ENCODE results near the gene HAND1.

HAND1 gene

GRCh38 chr5:154459015-154459414 is 19.0 kb downstream of the HAND1 start:
- no peak for DNase-seq (ENCODE audit: low read depth in 2 of 2)

GRCh38 chr5:154456540-154456939 is 21.5 kb downstream of the HAND1 start:
- no peak for DNase-seq (ENCODE audit: low read depth in 2 of 2)

- DNase-seq (ENCODE audit: low read depth in 2 of 2) = no peak
Observed at GRCh38 chr5:154455585-154455984, 22.4 kb downstream of the HAND1 start.

GRCh38 chr5:154451957-154452356 is 26.1 kb downstream of the HAND1 start:
- DNase-seq (ENCODE audit: low read depth in 2 of 2) = no peak

- no peak for DNase-seq (ENCODE audit: low read depth in 2 of 2)
Observed at GRCh38 chr5:154449786-154450185, 28.2 kb downstream of the HAND1 start.

GRCh38 chr5:154447089-154447725 is 30.8 kb downstream of the HAND1 start:
- no peak for DNase-seq (ENCODE audit: low read depth in 2 of 2)

GRCh38 chr5:154446195-154447088 is 31.6 kb downstream of the HAND1 start:
- peak in 1 of 2 donors; percentile 7 for DNase-seq (ENCODE audit: low read depth in 2 of 2)

- peak; percentile 85 to 90 for DNase-seq (ENCODE audit: low read depth in 2 of 2)
Observed at GRCh38 chr5:154445422-154446194, 32.4 kb downstream of the HAND1 start, which contains the start of gene SAP30L. Gene SAP30L, plus strand, starts transcription at chr5:154445997. Its CDS starts 608 bp downstream, at chr5:154446605.

- no peak for DNase-seq (ENCODE audit: low read depth in 2 of 2)
Observed at GRCh38 chr5:154444556-154445421, 33.2 kb downstream of the HAND1 start.

GRCh38 chr5:154442801-154443200 is 35.2 kb downstream of the HAND1 start:
- no peak for DNase-seq (ENCODE audit: low read depth in 2 of 2)

GRCh38 chr5:154440540-154440939 is 37.5 kb downstream of the HAND1 start:
- no peak for DNase-seq (ENCODE audit: low read depth in 2 of 2)

GRCh38 chr5:154437281-154437965 is 40.6 kb downstream of the HAND1 start:
- DNase-seq (ENCODE audit: low read depth in 2 of 2) = no peak

- DNase-seq (ENCODE audit: low read depth in 2 of 2) = no peak
Observed at GRCh38 chr5:154435226-154435625, 42.8 kb downstream of the HAND1 start.

- DNase-seq (ENCODE audit: low read depth in 2 of 2) = no peak
Observed at GRCh38 chr5:154430961-154431630, 46.9 kb downstream of the HAND1 start.

GRCh38 chr5:154430466-154430865 is 47.6 kb downstream of the HAND1 start:
- no peak for DNase-seq (ENCODE audit: low read depth in 2 of 2)

- DNase-seq (ENCODE audit: low read depth in 2 of 2) = no peak
Observed at GRCh38 chr5:154429341-154429740, 48.7 kb downstream of the HAND1 start.

GRCh38 chr5:154428208-154428607 is 49.8 kb downstream of the HAND1 start:
- no peak for DNase-seq (ENCODE audit: low read depth in 2 of 2)
